NCI-H1417 treated with DMSO at 0.1 percent for 48 hours (cell line): ENCODE measurements around the gene OTOP1.
A peak's percentile ranks its signal among the peaks of the same experiment; 100 is the strongest.
"Not testable (repeated sequence)": the region's sequence is repeated elsewhere in the genome, so short reads cannot be mapped to it uniquely, and the experiment has no call there.

Source experiments
- DNase-seq: peaks from one replicate; lab custom pipeline; 2025; lab: John Stamatoyannopoulos, UW

Gene OTOP1

DNA sequence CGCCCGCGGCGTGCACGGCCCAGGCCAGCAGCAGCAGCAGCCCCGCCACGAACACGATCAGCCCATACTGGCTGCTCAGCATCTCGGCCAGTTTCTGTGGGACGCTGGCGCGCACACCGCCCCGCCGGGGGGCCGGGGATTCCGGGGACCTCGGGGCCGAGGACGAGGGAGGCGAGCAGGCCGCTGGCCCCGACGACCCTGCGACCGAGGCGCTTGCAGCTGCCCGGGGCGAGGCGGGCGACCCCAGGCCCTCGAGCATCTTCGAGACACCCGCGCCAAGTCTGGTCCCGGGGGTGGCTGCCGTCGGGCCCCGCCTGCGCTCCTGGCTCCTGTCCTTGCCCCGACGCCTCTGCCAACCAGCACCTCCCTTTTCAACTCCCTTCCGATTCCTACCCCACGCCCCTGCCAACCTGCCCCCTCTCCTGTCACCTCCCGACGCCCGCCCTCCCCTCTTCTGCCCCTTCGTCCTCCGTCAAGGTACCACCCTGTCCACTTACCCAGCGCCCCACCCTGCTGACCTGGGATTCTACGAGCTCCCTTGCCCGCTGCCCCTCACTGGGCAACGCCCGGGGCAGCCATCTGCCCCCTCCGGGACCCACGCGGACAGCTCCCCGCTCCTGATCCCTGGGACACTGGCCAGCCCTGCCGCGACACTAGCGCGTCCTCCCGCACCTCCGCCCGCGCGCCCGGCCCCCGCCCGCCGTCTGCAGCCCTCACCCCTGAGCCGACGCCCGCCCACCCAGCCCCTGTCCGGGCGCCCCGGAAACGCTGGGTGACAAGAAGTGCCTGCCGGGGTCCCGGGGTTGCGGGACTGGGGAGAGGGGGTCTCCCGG lies at the start of gene OTOP1:
TSS of gene OTOP1 (minus strand) at position 324 of the 833 bp plus-strand sequence. CDS start at position 259, 65 bp downstream.
- DNase-seq, result no peak

DNA sequence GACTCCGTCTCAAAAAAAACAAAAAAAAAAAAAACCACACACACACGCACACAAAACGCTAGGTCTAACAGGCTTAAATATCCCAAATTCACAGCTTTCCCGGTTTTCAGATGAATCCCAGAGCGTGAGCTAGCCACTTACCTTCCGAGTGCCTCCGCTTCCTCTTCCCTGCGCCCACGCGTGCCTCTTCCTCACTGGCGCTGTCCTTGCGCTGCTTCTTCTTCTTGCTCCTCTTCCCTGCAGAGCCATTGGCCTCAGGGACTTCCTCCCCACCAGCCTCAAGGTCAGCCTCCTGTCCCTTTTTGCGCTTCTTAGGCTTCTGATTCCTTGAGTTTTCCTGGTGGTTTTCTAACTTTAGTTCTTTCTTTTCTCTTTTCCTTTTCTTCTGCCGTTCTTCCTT lies 47.5 kb upstream of the OTOP1 start:
- no peak for DNase-seq

DNA sequence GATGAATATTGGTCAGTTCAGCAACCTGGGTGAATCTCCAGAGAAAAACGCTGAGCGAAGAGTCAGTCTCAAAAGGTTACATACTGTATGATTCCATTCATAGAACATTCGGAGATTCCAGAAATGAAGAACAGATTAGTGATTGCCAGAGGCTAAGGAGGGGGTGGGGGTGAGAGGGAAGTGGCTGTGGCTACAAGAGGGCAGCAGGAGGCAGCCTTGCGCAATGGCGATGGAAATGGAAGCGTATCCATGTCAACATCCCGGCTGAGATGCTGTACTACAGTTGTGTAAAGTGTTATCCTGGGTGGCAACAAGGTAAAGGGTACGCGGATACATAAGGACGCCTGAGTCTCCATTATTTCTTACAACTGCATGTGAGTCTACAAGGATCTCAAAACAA lies 45.2 kb upstream of the OTOP1 start:
- DNase-seq, result no peak

GRCh38 chr4:4270529-4270928 lies 43.8 kb upstream of the OTOP1 start:
- DNase-seq, result no peak

DNA sequence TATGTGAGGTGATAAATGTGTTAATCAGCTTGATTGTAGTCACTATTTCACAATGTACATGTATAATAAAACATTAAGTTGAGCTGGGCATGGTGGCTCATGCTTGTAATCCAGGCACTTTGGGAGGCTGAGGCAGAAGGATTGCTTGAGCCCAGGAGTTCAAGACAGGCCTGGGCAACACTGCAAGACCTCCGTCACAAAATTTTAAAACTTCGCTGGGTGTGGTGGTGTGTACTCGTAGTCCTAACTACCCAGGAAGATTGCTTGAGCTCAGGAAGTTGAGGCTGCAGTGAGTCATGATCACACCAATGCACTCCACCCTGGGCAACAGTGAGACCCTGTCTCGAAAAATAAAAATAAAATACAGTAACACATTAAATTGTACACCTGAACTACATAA lies 43.1 kb upstream of the OTOP1 start:
- DNase-seq, result no peak

DNA sequence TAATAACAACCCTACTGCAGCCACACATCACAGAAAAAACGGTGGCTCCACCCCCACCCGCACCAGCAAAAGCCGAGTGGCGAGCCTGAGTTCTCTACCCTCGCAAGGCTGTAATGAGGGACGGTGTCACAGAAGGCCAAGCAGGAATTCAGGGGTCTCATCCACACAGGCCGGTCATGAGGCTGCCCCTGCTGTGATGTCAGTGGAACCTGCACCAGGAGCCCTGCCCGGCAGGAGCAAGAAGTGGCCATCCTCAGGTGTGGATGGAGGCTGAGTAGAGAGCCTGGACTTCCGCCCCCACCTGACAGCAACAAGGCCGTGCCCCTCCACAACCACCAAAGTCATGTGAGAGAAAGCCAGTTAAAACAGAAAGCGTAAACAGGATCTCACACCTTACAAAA lies 42.6 kb upstream of the OTOP1 start:
- no peak for DNase-seq

GRCh38 chr4:4268776-4269175 lies 42.0 kb upstream of the OTOP1 start:
- no peak for DNase-seq

DNA sequence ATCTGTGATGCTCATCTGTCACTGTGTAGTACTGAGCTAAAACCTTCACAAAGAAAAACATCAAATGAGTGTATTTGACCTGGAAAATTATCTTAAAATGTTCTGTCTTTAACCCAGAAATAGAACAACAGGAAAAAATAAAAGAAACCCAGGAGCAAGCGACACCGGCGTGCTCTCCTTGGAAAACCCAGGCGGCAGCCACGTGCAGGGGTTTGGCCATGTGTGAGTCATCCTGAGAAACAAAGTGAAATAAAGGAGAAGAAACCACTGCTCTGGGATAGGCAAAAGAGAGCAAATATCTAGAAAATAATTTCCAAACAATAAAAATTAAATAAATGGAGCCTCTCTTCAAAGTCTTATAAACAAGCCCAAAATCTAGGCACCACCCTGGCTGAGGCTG lies 41.3 kb upstream of the OTOP1 start:
- DNase-seq, result no peak

- DNase-seq, result peak; percentile 0
Measured at GRCh38 chr4:4260185-4260751, 33.5 kb upstream of the OTOP1 start.

DNA sequence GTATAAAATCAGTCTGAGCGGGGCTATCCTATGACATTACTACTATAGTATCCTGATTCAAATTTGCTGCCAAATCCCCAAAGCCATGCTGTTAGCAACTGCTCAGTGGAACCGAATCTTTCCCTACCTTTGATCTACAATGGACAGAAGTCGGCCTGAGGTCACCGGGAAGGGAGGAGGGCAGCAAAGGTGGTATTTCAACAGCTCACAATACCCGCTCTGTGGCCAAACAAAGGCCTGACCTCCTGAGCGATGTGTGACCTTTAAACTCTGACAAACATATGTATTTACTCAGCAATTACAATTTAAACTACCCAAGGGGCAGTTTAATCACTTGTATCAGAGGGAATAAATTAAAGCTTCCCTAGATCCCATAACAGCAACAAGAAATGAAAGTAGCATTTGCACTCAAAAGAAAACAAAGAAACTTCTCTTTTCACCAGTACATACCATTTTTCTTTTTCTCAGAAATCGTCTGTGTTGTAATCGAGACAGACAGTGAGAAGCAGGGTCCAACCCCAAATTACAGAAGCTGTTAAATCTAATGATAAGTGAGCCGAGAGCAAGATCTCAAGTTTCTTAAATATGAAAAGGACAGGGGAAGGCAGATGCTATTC lies 32.9 kb upstream of the OTOP1 start:
- no peak for DNase-seq

GRCh38 chr4:4257705-4258104 lies 31.0 kb upstream of the OTOP1 start:
- DNase-seq, result not testable (repeated sequence)

DNA sequence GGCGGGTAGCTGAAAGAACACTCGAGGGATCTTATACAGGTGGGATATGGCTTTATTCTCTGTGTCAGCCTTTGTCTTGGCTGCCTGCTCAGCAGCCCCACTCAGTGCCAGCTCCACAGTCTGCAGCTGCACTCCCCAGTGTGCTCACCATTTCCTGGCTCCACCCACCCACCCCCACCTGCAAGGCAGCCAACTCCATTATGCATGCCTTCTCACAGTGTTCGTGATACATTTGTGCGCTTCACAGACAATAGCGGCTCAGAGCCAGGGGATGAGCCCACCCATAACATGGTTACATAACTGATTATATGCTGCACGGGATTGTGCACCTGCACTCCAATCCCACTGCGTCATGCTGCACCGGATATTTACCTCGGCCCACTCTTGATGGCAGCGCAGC lies 30.1 kb upstream of the OTOP1 start:
- DNase-seq, result no peak

- DNase-seq, result no peak
Measured at GRCh38 chr4:4254666-4255065, 27.9 kb upstream of the OTOP1 start.

- DNase-seq, result no peak
Measured at GRCh38 chr4:4254199-4254598, 27.5 kb upstream of the OTOP1 start.

- no peak for DNase-seq
Measured at GRCh38 chr4:4249866-4250265, 23.1 kb upstream of the OTOP1 start.

GRCh38 chr4:4249342-4249741 lies 22.6 kb upstream of the OTOP1 start:
- not testable (repeated sequence) for DNase-seq

- DNase-seq, result no peak
Measured at GRCh38 chr4:4248885-4249203, 22.1 kb upstream of the OTOP1 start.

DNA sequence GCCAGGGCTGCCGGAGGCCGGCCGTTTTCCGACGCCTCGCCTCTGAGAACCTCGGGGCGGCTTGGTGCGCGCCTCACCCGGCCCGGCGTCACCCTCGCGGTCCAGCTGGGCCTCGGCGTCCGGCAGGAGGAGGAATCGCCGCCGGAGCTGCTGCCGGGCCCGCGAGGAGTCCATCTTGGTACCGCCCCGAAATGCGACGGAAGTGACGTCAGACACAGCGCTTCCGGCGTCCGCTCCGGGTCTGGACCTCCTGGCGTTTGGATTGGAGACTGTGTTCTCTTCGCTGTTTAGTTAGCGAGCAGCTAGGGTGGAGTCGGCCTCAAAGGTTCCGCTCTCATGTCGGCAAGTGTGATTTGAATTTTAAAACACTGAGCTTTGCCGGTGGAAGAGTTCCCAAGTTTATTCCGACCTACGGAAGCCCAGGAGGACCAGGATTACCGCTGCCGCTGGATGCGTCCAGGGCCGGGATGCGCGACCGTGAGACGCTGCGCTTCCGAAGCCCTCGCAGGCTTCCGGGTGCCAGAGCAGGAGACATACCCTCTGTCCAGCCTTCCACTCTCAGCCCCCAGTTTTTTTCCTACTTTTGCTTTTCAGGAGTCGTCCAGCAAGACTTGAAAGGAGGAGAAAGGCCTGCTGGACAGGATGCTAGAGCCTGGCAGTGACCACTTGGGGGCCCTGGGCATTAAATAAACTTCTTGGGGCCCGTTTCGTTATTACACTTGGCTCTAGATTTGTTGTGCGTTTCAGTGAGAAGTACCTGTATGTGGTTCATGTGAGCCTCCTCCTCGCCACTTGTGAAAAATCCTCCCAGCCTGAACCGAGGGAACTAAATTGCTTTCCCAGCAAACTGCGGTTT lies 21.5 kb upstream of the OTOP1 start, which contains the start of gene TMEM128:
TSS of gene TMEM128 (minus strand) at position 195 of the 856 bp plus-strand sequence. CDS start at position 174, 21 bp downstream.
- peak; percentile 41 for DNase-seq

GRCh38 chr4:4247696-4248028 lies 20.9 kb upstream of the OTOP1 start:
- peak; percentile 16 for DNase-seq

- DNase-seq, result no peak
Measured at GRCh38 chr4:4245172-4245571, 18.4 kb upstream of the OTOP1 start.

GRCh38 chr4:4239551-4239950 lies 12.8 kb upstream of the OTOP1 start:
- not testable (repeated sequence) for DNase-seq

DNA sequence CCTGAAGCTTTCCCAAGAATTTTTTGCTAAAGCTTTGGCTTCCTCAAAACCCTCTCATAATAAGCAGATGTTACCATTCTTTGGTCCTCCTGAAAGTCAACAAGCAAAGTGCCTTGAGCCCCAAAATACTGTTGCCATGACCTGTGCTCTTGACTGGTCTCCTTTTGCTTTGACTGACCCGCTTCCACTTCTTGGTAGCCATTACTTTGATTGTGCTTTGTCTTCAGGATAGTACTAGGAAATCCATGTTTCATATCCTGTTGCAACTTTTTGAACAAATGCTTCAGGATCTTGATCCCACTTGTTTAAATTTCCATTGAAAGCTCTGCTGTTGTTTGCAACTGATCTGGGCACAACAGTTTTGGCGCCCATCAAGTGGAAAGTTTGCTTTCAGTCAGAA lies 6.9 kb upstream of the OTOP1 start:
- no peak for DNase-seq

DNA sequence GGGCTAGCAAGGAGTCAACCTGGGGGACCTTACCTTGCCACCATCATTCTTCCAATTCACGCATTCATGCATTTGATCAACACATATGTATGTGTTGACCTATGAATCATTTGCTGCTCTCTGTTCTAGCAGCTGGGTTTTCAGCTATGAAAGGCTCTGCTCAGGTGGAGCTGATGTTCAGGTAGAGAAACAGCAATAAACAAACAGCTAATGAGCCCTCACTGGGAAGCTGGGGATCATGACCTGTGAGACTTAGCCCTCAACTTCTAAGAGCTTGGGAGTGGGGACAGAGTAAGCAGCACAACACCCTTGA lies 1.6 kb upstream of the OTOP1 start:
- DNase-seq, result no peak
